K562 (cell line): Measurements from ENCODE around the gene CFAP126. TPM values are rescaled to one million over a fixed set of nuclear protein-coding genes. Genes with fewer than 3 reads are reported as not detected.

Experiments
- BCLAF1 ChIP-seq, 2 experiments: fragments of 450-650 bp in 1 of 2; IDR thresholded peaks; 2 replicates each; pipeline ENCODE4 v1.6.1; 2011 to 2017; ENCODE audit warnings: low read depth in 2 of 2, antibody characterized with exemption in 1 of 2, borderline replicate concordance in 1 of 2, low read length in 1 of 2, mild to moderate bottlenecking in 1 of 2, mixed read lengths in 1 of 2; ENCODE audit not compliant: control insufficient read depth in 1 of 2
- CTCF ChIP-seq, 3 experiments: IDR thresholded peaks in 2 of 3; conservative IDR thresholded peaks in 1 of 3; 2 replicates each; pipeline ENCODE4 v1.5.1; 2011 to 2012; ENCODE audit warnings: low read length in 3 of 3, mild to moderate bottlenecking in 3 of 3, control low read depth in 2 of 3, improper control_type of control experiment in 1 of 3, inconsistent platforms in 1 of 3, low read depth in 1 of 3, mixed read lengths in 1 of 3, moderate library complexity in 1 of 3; ENCODE audit not compliant: insufficient read depth in 2 of 3
- ETS1 ChIP-seq: conservative IDR thresholded peaks from 2 replicates; pipeline ENCODE4 v1.6.1; 2011; ENCODE audit warnings: low read depth, mild to moderate bottlenecking, low read length; ENCODE audit not compliant: control insufficient read depth
- FOXJ2 ChIP-seq: fragments of 200-800 bp; sonication (Bioruptor generic); IDR thresholded peaks from 2 replicates; pipeline ENCODE4 v1.6.1; 2016; ENCODE audit warnings: missing genetic modification characterization, missing compliant biosample characterization
- FOXJ3 ChIP-seq: sonication (generic); formaldehyde crosslinking; IDR thresholded peaks from 2 replicates; pipeline ENCODE4 v1.4.0; 2020; ENCODE audit warnings: mild to moderate bottlenecking, missing genetic modification reagents
- HES1 ChIP-seq: fragments of 450-650 bp; IDR thresholded peaks from 2 replicates; pipeline ENCODE4 v1.6.1; 2016; ENCODE audit warnings: low read depth, mild to moderate bottlenecking, moderate library complexity
- NFYB ChIP-seq: IDR thresholded peaks from 2 replicates; pipeline ENCODE4 v1.6.1; 2011; ENCODE audit warnings: mild to moderate bottlenecking, moderate library complexity; ENCODE audit not compliant: insufficient read length; ENCODE audit errors: extremely low read depth
- RAD21 ChIP-seq, 2 experiments: fragments of 250-450 bp in 1 of 2; fragments of 450-650 bp in 1 of 2; sonication (Bioruptor Pico) in 1 of 2; formaldehyde crosslinking in 1 of 2; IDR thresholded peaks in 1 of 2; conservative IDR thresholded peaks in 1 of 2; 2 replicates each; pipeline versions ENCODE4 v1.4.0 to v1.8.0; 2020 to 2022; ENCODE audit warnings: mild to moderate bottlenecking in 2 of 2, moderate library complexity in 1 of 2
- RBM22 ChIP-seq: fragments of 200-400 bp; formaldehyde crosslinking; IDR thresholded peaks from 2 replicates; pipeline ENCODE4 v1.6.1; 2018; ENCODE audit warnings: low read length, low read depth; ENCODE audit not compliant: poor library complexity, severe bottlenecking
- ZNF280B ChIP-seq: fragments of 250-450 bp; sonication (Bioruptor Pico); IDR thresholded peaks from 2 replicates; pipeline ENCODE4 v1.5.1; 2021; ENCODE audit warnings: mild to moderate bottlenecking
- ZNF518B ChIP-seq: fragments of 250-450 bp; sonication (Bioruptor Pico); IDR thresholded peaks from 2 replicates; pipeline ENCODE4 v1.5.0; 2021; ENCODE audit warnings: mild to moderate bottlenecking, moderate library complexity
- ZNF696 ChIP-seq: fragments of 250-450 bp; sonication (Bioruptor Pico); conservative IDR thresholded peaks from 2 replicates; pipeline ENCODE4 v1.4.0; 2020; ENCODE audit warnings: mild to moderate bottlenecking, moderate library complexity
- polyA plus RNA-seq, 8 experiments: library from polyadenylated mRNA; depleted of rRNA in 4 of 8; stranded (reverse) in 5 of 8; unstranded in 3 of 8; fragments of >200 nt; fragmentation: Nextera tagmentation in 2 of 8; fragmentation: Illumina TruSeq in 1 of 8; extraction: Ambion mirVana in 2 of 8; extraction: Trizol in 1 of 8; gene quantifications; 2 replicates each; pipeline versions ENCODE4 v1.2.1 to v1.2.3, GENCODE V29; 2011 to 2014; ENCODE audit warnings: inconsistent platforms in 1 of 8, missing spikeins in 1 of 8
- total RNA-seq, 7 experiments: library from RNA; depleted of rRNA in 6 of 7; stranded (reverse); fragments of >200 nt in 6 of 7; fragmentation: Illumina TruSeq in 2 of 7; extraction: Trizol in 2 of 7; gene quantifications; 2 replicates each; pipeline versions ENCODE4 v1.2.1 to v1.2.3, GENCODE V29; 2011 to 2021; ENCODE audit warnings: low replicate concordance in 1 of 7

Gene CFAP126
- total and polyA plus RNA-seq, 9 of the 15 experiments (the other 6 are each of a cell fraction or from before 2014, with no cell fraction given), result not detected

GRCh38 chr1:161367684-161368400 lies at the start of gene CFAP126 (continued):
- TF ChIP-seq ZNF696 (CRISPR knock-in tag) (no peak), ZNF280B (CRISPR knock-in tag) (no peak), NFYB (peak; percentile 37), RBM22 (no peak), BCLAF1 (IDR thresholded peaks at IDR 0.05; ENCODE audit: borderline replicate concordance in 1 of 2, control insufficient read depth in 1 of 2, low read depth in 2 of 2, low read length in 1 of 2) (no peak), CTCF (IDR thresholded peaks at IDR 0.05 in 2 of 3, conservative IDR thresholded peaks at IDR 0.05 in 1 of 3; ENCODE audit: insufficient read depth in 2 of 3, low read depth in 1 of 3, low read length in 3 of 3) (peak in 1 of 3 experiments; percentile 51; a peak in 1 of 6 replicates), FOXJ3 (CRISPR knock-in tag) (peak; percentile 98), ETS1 (no peak), FOXJ2 (tag) (peak; percentile 99), ZNF518B (CRISPR knock-in tag) (no peak), HES1 (no peak), RAD21 (CRISPR knock-in tag; conservative IDR thresholded peaks at IDR 0.05 in 1 of 2, IDR thresholded peaks at IDR 0.05 in 1 of 2) (peak in 1 of 2 experiments; percentile 43; a peak in 3 of 4 replicates)
